Spinal cord (tissue), 10 donors: ENCODE data around the gene DGKI. TPM values are rescaled to one million over a fixed set of nuclear protein-coding genes. Genes with fewer than 3 reads are reported as not detected.

Source experiments
- DNase-seq, 6 donors: peaks; one replicate each; pipeline versions ENCODE4 v3.0.0 to v3.0.0-alpha.2; 2013 to 2015; ENCODE audit warnings: low spot score in 6 of 6, low read depth in 4 of 6
- H3K27ac ChIP-seq: one replicate; pipeline ENCODE4 v1.5.1; 2013; ENCODE audit warnings: low read depth, low read length, control low read depth
- H3K27me3 ChIP-seq: one replicate; pipeline ENCODE4 v1.6.1; 2013; ENCODE audit warnings: low read length; ENCODE audit not compliant: control insufficient read depth, insufficient read depth
- H3K36me3 ChIP-seq: one replicate; pipeline ENCODE4 v1.6.1; 2013; ENCODE audit warnings: low read length; ENCODE audit not compliant: control insufficient read depth, insufficient read depth
- H3K4me1 ChIP-seq: one replicate; pipeline ENCODE4 v1.6.1; 2013; ENCODE audit warnings: low read length; ENCODE audit not compliant: control insufficient read depth, insufficient read depth
- H3K4me3 ChIP-seq: one replicate; pipeline ENCODE4 v1.5.1; 2013; ENCODE audit warnings: low read depth, low read length, control low read depth
- H3K9me3 ChIP-seq: one replicate; pipeline ENCODE4 v1.6.1; 2013; ENCODE audit warnings: low read length; ENCODE audit not compliant: control insufficient read depth, insufficient read depth
- WGBS: methylation state at CpG from one replicate; pipeline ENCODE4 v1.1.5; 2013; ENCODE audit warnings: missing lambda C conversion rate; ENCODE audit not compliant: insufficient coverage; 5-methylcytosine and 5-hydroxymethylcytosine counted together
- polyA plus RNA-seq, 2 donors: library from polyadenylated mRNA; unstranded; fragments of 120-200 nt; gene quantifications; one replicate each; pipeline ENCODE4 v1.2.1, GENCODE V29; 2013; ENCODE audit not compliant: insufficient read length in 2 of 2
- total RNA-seq, 2 donors: library from RNA; depleted of rRNA in 1 of 2; stranded (reverse); fragments of 120-200 nt in 1 of 2; fragments of >200 nt in 1 of 2; gene quantifications; one replicate each; pipeline versions ENCODE4 v1.2.3 to v1.2.4, GENCODE V29; 2013 to 2014
- donor health status: healthy.

DGKI gene
- total and polyA plus RNA-seq, 4 donors, result 12.4 to 75.0 (median 22.7) TPM

GRCh38 chr7:137853053-137853452 lies 6.3 kb upstream of the DGKI start:
- no peaks in the 10 kb centered on the region for H3K9me3 ChIP-seq
- H3K27me3 ChIP-seq, result no peaks in the 10 kb centered on the region
- H3K36me3 ChIP-seq, result no peaks in the 10 kb centered on the region
- no peaks in the 10 kb centered on the region for H3K4me1 ChIP-seq
- H3K4me3 ChIP-seq, result no peak overlapping the region
- no peak overlapping the region for H3K27ac ChIP-seq
- WGBS, result 100% methylated on average over 1 of the region's 1 CpG
- DNase-seq, result no peak

- H3K36me3 ChIP-seq, result no peaks in the 10 kb centered on the region
- no peaks in the 10 kb centered on the region for H3K9me3 ChIP-seq
- no peak overlapping the region for H3K4me3 ChIP-seq
- no peaks in the 10 kb centered on the region for H3K27me3 ChIP-seq
- peaks cover 5% of the 10 kb centered on the region for H3K4me1 ChIP-seq
- H3K27ac ChIP-seq, result no peak overlapping the region
- DNase-seq, result no peak
Observed at GRCh38 chr7:137852108-137852507, 5.3 kb upstream of the DGKI start.

GRCh38 chr7:137850972-137851945 lies 4.5 kb upstream of the DGKI start:
- H3K4me1 ChIP-seq, result peaks cover 9% of the 10 kb centered on the region
- H3K27me3 ChIP-seq, result no peaks in the 10 kb centered on the region
- H3K27ac ChIP-seq, result no peak overlapping the region
- no peak overlapping the region for H3K4me3 ChIP-seq
- no peaks in the 10 kb centered on the region for H3K36me3 ChIP-seq
- DNase-seq, result no peak
- no CpG with 5 or more reads among the region's 6 CpGs for WGBS
- H3K9me3 ChIP-seq, result no peaks in the 10 kb centered on the region

- H3K27me3 ChIP-seq, result no peaks in the 10 kb centered on the region
- no CpG with 5 or more reads among the region's 2 CpGs for WGBS
- H3K27ac ChIP-seq, result no peak overlapping the region
Observed at GRCh38 chr7:137850571-137850970, 3.8 kb upstream of the DGKI start.

GRCh38 chr7:137848095-137848494 lies 1.3 kb upstream of the DGKI start:
- Histone ChIP-seq H3K36me3 (no peaks in the 10 kb centered on the region), H3K9me3 (no peaks in the 10 kb centered on the region), H3K4me3 (no peak overlapping the region), H3K4me1 (peaks cover 27% of the 10 kb centered on the region), H3K27ac (no peak overlapping the region), H3K27me3 (peaks cover 2% of the 10 kb centered on the region)
- DNase-seq, result no peak
- WGBS, result 76% methylated on average over 5 of the region's 8 CpGs

More at GRCh38 chr7:137850571-137850970, 3.8 kb upstream of the DGKI start:
- Histone ChIP-seq H3K36me3 (no peaks in the 10 kb centered on the region), H3K4me3 (no peak overlapping the region), H3K9me3 (no peaks in the 10 kb centered on the region), H3K4me1 (peaks cover 15% of the 10 kb centered on the region)
- no peak for DNase-seq

- 2% methylated on average over 11 of the region's 18 CpGs for WGBS
- H3K4me1 ChIP-seq, result peaks cover 27% of the 10 kb centered on the region
- H3K36me3 ChIP-seq, result no peaks in the 10 kb centered on the region
- no peaks in the 10 kb centered on the region for H3K9me3 ChIP-seq
- DNase-seq, result peak in 3 of 6 donors; percentile 33 to 82 (median 52)
- H3K27ac ChIP-seq, result peak overlapping the region; percentile 63
- peaks cover 2% of the 10 kb centered on the region for H3K27me3 ChIP-seq
- peak overlapping the region; percentile 46 for H3K4me3 ChIP-seq
Observed at GRCh38 chr7:137847568-137848050, 835 bp upstream of the DGKI start.

GRCh38 chr7:137846549-137846826 lies 286 bp downstream of the DGKI start:
- peak overlapping the region; percentile 46 for H3K4me3 ChIP-seq

GRCh38 chr7:137844677-137845425 lies 1.9 kb downstream of the DGKI start:
- Histone ChIP-seq H3K27ac (no peak overlapping the region), H3K4me1 (peaks cover 32% of the 10 kb centered on the region), H3K4me3 (no peak overlapping the region), H3K36me3 (no peaks in the 10 kb centered on the region), H3K27me3 (peaks cover 2% of the 10 kb centered on the region), H3K9me3 (no peaks in the 10 kb centered on the region)
- peak in 1 of 6 donors; percentile 55 for DNase-seq
- 70% methylated on average over 6 of the region's 8 CpGs for WGBS

More at GRCh38 chr7:137846549-137846826, 286 bp downstream of the DGKI start:
- Histone ChIP-seq H3K4me1 (peaks cover 27% of the 10 kb centered on the region), H3K27me3 (peaks cover 2% of the 10 kb centered on the region), H3K27ac (no peak overlapping the region), H3K36me3 (no peaks in the 10 kb centered on the region), H3K9me3 (no peaks in the 10 kb centered on the region)
- no peak for DNase-seq
- WGBS, result under 1% methylated on average over 47 of the region's 47 CpGs

- no peaks in the 10 kb centered on the region for H3K36me3 ChIP-seq
- no peaks in the 10 kb centered on the region for H3K9me3 ChIP-seq
- H3K27ac ChIP-seq, result peak overlapping the region; percentile 25
- H3K27me3 ChIP-seq, result peaks cover 2% of the 10 kb centered on the region
- no peak overlapping the region for H3K4me3 ChIP-seq
- WGBS, result 0% methylated on average over 1 of the region's 6 CpGs
- DNase-seq, result no peak
- H3K4me1 ChIP-seq, result peaks cover 19% of the 10 kb centered on the region
Observed at GRCh38 chr7:137839903-137840779, 6.6 kb downstream of the DGKI start.
